HL-60/S4 treated with phorbol 12-myristate 13-acetate at 8.2 ng/mL for 4 days and 3 days (cell line): ENCODE measurements around the gene KIF16B.

Experiments used
- in situ Hi-C: fragments of 300-500 bp; cut with MboI; formaldehyde crosslinking; loops from 2 replicates; pipeline ENCODE4 v1.15.0; 2022; ENCODE audit warnings: low sequenced_read_pairs

KIF16B gene

GRCh38 chr20:16368645-16369292 lies 204.5 kb downstream of the KIF16B start:
- in situ Hi-C loops, result loop anchor here (25.0 kb wide), 1 partner anchor 94 kb away; no protein-coding TSS in a partner anchor

- in situ Hi-C loops, result loop anchor here (25.0 kb wide), 1 partner anchor 94 kb away; no protein-coding TSS in a partner anchor
Measured at GRCh38 chr20:16367948-16368560, 205.2 kb downstream of the KIF16B start.

- in situ Hi-C loops, result loop anchor here (25.0 kb wide), 1 partner anchor 96 kb away; no protein-coding TSS in a partner anchor
Measured at GRCh38 chr20:16366529-16366928, 206.7 kb downstream of the KIF16B start.

GRCh38 chr20:16364320-16364687 lies 208.9 kb downstream of the KIF16B start:
- in situ Hi-C loops, result loop anchor here (25.0 kb wide), 1 partner anchor 98 kb away; no protein-coding TSS in a partner anchor

- in situ Hi-C loops, result loop anchor here (25.0 kb wide), 1 partner anchor 99 kb away; no protein-coding TSS in a partner anchor
Measured at GRCh38 chr20:16363506-16364319, 209.5 kb downstream of the KIF16B start.

- in situ Hi-C loops, result loop anchor here (25.0 kb wide), 1 partner anchor 100 kb away; no protein-coding TSS in a partner anchor
Measured at GRCh38 chr20:16362642-16363041, 210.6 kb downstream of the KIF16B start.

GRCh38 chr20:16360668-16361067 lies 212.6 kb downstream of the KIF16B start:
- in situ Hi-C loops, result loop anchor here (25.0 kb wide), 1 partner anchor 102 kb away; no protein-coding TSS in a partner anchor

- in situ Hi-C loops, result loop anchor here (25.0 kb wide), 1 partner anchor 109 kb away; no protein-coding TSS in a partner anchor
Measured at GRCh38 chr20:16353417-16353781, 219.8 kb downstream of the KIF16B start.

GRCh38 chr20:16352751-16353416 lies 220.4 kb downstream of the KIF16B start:
- in situ Hi-C loops, result loop anchor here (25.0 kb wide), 1 partner anchor 109 kb away; no protein-coding TSS in a partner anchor

- in situ Hi-C loops, result loop anchor here (25.0 kb wide), 1 partner anchor 110 kb away; no protein-coding TSS in a partner anchor
Measured at GRCh38 chr20:16352321-16352720, 220.9 kb downstream of the KIF16B start.

- in situ Hi-C loops, result loop anchor here (25.0 kb wide), 1 partner anchor 111 kb away; no protein-coding TSS in a partner anchor
Measured at GRCh38 chr20:16351415-16351814, 221.8 kb downstream of the KIF16B start.

GRCh38 chr20:16350465-16350864 lies 222.8 kb downstream of the KIF16B start:
- in situ Hi-C loops, result loop anchor here (25.0 kb wide), 1 partner anchor 112 kb away; no protein-coding TSS in a partner anchor

- in situ Hi-C loops, result loop anchor here (25.0 kb wide), 1 partner anchor 113 kb away; no protein-coding TSS in a partner anchor
Measured at GRCh38 chr20:16349523-16350260, 223.6 kb downstream of the KIF16B start.

GRCh38 chr20:16346956-16347355 lies 226.3 kb downstream of the KIF16B start:
- in situ Hi-C loops, result no loop called here

GRCh38 chr20:16337707-16338106 lies 235.5 kb downstream of the KIF16B start:
- in situ Hi-C loops, result no loop called here

- in situ Hi-C loops, result no loop called here
Measured at GRCh38 chr20:16327606-16328005, 245.6 kb downstream of the KIF16B start.

- in situ Hi-C loops, result no loop called here
Measured at GRCh38 chr20:16321291-16321690, 252.0 kb downstream of the KIF16B start.

GRCh38 chr20:16317445-16318362 lies 255.5 kb downstream of the KIF16B start:
- in situ Hi-C loops, result no loop called here

GRCh38 chr20:16316513-16316912 lies 256.7 kb downstream of the KIF16B start:
- in situ Hi-C loops, result no loop called here
